ENCODE results near the gene UBE2I. TPM values are rescaled to one million over a fixed set of nuclear protein-coding genes. Genes with fewer than 3 reads are reported as not detected.

The UBE2I gene
- total RNA-seq, 2 donors from 2014 or later, result 68.2 to 76.1 TPM

DNA sequence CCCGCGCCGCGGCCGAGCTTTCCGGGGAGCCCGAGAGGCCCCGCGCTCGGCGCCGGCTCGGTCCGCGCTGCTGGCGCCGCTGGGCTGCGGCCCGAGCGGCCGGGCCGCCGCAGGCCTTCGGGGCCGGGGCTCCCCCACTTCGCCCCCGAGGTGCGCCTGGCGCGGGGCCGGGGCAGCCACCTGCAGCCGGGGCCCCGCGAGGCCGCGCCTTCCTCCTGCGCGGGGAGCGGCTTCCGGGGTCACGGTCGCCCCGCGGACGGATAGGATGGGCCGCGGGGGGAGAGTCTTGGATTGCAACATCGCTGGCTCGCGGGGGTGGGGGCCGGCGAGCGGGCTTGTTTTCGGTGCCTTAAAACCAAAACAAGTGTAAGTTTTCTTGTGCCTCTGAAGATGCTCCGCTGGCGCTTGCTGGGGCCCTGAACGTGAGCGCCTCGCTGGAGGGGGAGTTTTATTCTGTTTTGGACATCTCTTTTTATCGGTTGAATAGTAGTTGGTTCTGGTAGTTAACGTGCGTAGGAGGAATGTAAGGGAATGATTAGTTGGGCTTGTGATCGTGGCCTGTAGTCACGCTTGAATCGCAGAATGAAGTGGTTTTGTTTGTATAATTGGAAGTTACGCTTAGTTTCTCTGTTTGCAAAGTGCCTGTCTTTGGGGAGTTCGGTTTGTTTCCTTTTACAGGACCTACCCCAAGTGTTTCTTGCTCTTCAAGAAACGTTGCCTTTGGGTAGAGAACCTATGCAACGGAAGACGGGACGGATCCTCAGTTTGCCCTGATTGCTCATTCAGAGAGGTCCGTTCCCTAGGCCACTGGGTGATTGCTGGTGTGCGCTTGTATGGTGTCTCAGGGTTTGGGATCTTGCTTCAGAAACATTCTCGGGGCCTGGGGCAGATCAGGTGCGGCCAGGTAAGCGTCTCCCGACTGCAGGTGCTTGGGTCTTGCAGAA is 724 bp downstream of the UBE2I start:
- Histone ChIP-seq H3K4me3 (peak overlapping the region; percentile 89), H3K27ac (no peak overlapping the region), H3K9me3 (no peaks in the 10 kb centered on the region), H3K36me3 (peaks cover 15% of the 10 kb centered on the region), H3K27me3 (replicated peaks; ENCODE audit: insufficient read depth) (no peaks in the 10 kb centered on the region), H3K4me1 (ENCODE audit: control insufficient read depth in 1 of 2, low read depth in 2 of 2) (peaks cover 19 to 38% of the 10 kb centered on the region in 2 donors)
- TF ChIP-seq, protein P1, sequence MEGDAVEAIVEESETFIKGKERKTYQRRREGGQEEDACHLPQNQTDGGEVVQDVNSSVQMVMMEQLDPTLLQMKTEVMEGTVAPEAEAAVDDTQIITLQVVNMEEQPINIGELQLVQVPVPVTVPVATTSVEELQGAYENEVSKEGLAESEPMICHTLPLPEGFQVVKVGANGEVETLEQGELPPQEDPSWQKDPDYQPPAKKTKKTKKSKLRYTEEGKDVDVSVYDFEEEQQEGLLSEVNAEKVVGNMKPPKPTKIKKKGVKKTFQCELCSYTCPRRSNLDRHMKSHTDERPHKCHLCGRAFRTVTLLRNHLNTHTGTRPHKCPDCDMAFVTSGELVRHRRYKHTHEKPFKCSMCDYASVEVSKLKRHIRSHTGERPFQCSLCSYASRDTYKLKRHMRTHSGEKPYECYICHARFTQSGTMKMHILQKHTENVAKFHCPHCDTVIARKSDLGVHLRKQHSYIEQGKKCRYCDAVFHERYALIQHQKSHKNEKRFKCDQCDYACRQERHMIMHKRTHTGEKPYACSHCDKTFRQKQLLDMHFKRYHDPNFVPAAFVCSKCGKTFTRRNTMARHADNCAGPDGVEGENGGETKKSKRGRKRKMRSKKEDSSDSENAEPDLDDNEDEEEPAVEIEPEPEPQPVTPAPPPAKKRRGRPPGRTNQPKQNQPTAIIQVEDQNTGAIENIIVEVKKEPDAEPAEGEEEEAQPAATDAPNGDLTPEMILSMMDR (IDR thresholded peaks at IDR 0.05), result no peak
- no peak for DNase-seq (ENCODE audit: low spot score)
- no peak for ATAC-seq (ENCODE audit: insufficient number of reproducible peaks, low FRiP score, low read depth)

DNA sequence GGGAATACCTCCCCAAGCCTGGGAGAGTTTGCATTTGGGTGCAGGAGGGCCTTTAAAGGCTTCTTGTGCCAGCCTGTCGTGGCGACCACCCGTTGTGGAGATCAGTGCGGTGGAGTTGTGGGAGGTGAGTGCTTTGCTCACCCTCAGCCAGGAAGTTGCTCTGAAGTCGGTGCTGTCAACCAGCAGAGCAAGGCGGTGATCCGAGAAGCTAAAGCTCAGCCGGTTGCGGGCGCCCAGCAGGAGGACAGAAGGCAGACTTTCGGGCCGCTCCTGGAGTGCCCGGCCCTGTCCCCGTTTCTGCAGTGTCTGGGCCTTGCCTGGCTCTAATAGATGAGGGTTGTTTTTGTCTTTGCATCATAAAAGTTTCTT is 1.4 kb downstream of the UBE2I start:
- TF ChIP-seq, protein P1 (IDR thresholded peaks at IDR 0.05), result no peak
- Histone ChIP-seq H3K27ac (no peak overlapping the region), H3K9me3 (no peaks in the 10 kb centered on the region), H3K36me3 (peaks cover 22% of the 10 kb centered on the region), H3K4me1 (ENCODE audit: control insufficient read depth in 1 of 2, low read depth in 2 of 2) (peaks cover 19 to 38% of the 10 kb centered on the region in 2 donors), H3K4me3 (peak overlapping the region; percentile 89), H3K27me3 (replicated peaks; ENCODE audit: insufficient read depth) (no peaks in the 10 kb centered on the region)
- no peak for ATAC-seq (ENCODE audit: insufficient number of reproducible peaks, low FRiP score, low read depth)
- no peak for DNase-seq (ENCODE audit: low spot score)

DNA sequence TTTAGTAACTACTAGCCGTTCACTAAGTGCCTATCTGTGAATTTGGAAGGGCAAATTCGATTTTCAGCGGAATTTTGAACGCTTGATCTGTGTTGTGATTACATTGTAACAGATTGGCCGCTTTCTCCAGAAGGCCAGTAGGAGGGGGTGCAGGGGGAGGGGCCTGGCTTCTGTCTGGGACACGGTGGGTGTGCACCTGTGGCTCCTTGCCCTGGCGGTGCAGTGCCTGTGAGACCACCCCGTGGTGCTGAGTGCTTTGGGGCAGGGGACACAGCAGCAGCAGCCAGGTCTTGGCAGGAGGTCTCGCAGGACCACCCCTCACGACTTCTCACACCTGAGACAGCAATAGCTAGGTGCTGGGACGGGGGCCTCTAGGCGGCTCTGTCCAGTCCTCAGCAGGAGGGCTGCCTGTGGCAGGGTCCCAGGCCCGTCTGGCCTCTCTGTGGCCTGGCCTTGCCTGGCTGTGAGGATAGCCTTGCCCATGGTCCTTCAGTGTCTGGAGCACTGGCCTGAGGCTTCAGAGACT is 1.8 kb downstream of the UBE2I start:
- Histone ChIP-seq H3K4me3 (peak overlapping the region; percentile 89), H3K9me3 (no peaks in the 10 kb centered on the region), H3K27me3 (replicated peaks; ENCODE audit: insufficient read depth) (no peaks in the 10 kb centered on the region), H3K27ac (no peak overlapping the region), H3K4me1 (ENCODE audit: control insufficient read depth in 1 of 2, low read depth in 2 of 2) (peaks cover 19 to 38% of the 10 kb centered on the region in 2 donors), H3K36me3 (peaks cover 26% of the 10 kb centered on the region)
- TF ChIP-seq, protein P1 (IDR thresholded peaks at IDR 0.05), result no peak
- DNase-seq (ENCODE audit: low spot score), result no peak
- no peak for ATAC-seq (ENCODE audit: insufficient number of reproducible peaks, low FRiP score, low read depth)

GRCh38 chr16:1311738-1312466 is 2.5 kb downstream of the UBE2I start:
- TF ChIP-seq, protein P1 (IDR thresholded peaks at IDR 0.05), result no peak
- DNase-seq (ENCODE audit: low spot score) (no peak), ATAC-seq (ENCODE audit: insufficient number of reproducible peaks, low FRiP score, low read depth) (no peak)
- H3K9me3 ChIP-seq, result no peaks in the 10 kb centered on the region
- H3K27me3 ChIP-seq (replicated peaks; ENCODE audit: insufficient read depth), result no peaks in the 10 kb centered on the region
- H3K4me1 ChIP-seq (ENCODE audit: control insufficient read depth in 1 of 2, low read depth in 2 of 2), result peaks cover 19 to 38% of the 10 kb centered on the region in 2 donors
- peaks cover 32% of the 10 kb centered on the region for H3K36me3 ChIP-seq
- H3K4me3 ChIP-seq, result peak overlapping the region; percentile 89
- H3K27ac ChIP-seq, result no peak overlapping the region

DNA sequence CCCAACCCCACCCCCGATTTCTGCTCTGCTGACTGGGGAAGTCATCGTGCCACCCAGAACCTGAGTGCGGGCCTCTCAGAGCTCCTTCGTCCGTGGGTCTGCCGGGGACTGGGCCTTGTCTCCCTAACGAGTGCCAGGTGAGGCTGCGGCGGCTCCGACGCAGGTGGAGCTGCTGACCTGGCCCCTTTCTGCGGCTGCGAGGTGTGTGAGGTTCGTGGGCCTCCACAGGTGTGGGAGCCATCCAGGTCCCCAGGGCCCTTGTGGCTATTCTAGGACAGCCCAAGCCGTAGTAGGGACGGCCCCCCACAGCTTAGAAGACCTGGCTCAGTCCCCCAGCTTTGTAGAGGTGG is 3.0 kb downstream of the UBE2I start:
- Histone ChIP-seq H3K4me3 (no peak overlapping the region), H3K27me3 (replicated peaks; ENCODE audit: insufficient read depth) (no peaks in the 10 kb centered on the region), H3K9me3 (no peaks in the 10 kb centered on the region), H3K27ac (no peak overlapping the region), H3K36me3 (peaks cover 38% of the 10 kb centered on the region), H3K4me1 (ENCODE audit: control insufficient read depth in 1 of 2, low read depth in 2 of 2) (peaks cover 19 to 38% of the 10 kb centered on the region in 2 donors)
- ATAC-seq (ENCODE audit: insufficient number of reproducible peaks, low FRiP score, low read depth), result no peak
- TF ChIP-seq, protein P1 (IDR thresholded peaks at IDR 0.05), result no peak
- DNase-seq (ENCODE audit: low spot score), result no peak

All from thoracic aorta (tissue), 2 donors.